NB4 (cell line): ENCODE results near the gene TPSB2.

Source experiments
- CTCF ChIP-seq: IDR thresholded peaks from one replicate; pipeline ENCODE4 v1.5.1; 2012; ENCODE audit warnings: low read depth, low read length
- MAX ChIP-seq: IDR thresholded peaks from 2 replicates; pipeline ENCODE4 v1.6.1; 2011; ENCODE audit warnings: low read depth, low read length
- POLR2A ChIP-seq: IDR thresholded peaks from 2 replicates; pipeline ENCODE4 v1.6.1; 2011; ENCODE audit warnings: mild to moderate bottlenecking; ENCODE audit not compliant: insufficient read length; ENCODE audit errors: extremely low read depth

DNA sequence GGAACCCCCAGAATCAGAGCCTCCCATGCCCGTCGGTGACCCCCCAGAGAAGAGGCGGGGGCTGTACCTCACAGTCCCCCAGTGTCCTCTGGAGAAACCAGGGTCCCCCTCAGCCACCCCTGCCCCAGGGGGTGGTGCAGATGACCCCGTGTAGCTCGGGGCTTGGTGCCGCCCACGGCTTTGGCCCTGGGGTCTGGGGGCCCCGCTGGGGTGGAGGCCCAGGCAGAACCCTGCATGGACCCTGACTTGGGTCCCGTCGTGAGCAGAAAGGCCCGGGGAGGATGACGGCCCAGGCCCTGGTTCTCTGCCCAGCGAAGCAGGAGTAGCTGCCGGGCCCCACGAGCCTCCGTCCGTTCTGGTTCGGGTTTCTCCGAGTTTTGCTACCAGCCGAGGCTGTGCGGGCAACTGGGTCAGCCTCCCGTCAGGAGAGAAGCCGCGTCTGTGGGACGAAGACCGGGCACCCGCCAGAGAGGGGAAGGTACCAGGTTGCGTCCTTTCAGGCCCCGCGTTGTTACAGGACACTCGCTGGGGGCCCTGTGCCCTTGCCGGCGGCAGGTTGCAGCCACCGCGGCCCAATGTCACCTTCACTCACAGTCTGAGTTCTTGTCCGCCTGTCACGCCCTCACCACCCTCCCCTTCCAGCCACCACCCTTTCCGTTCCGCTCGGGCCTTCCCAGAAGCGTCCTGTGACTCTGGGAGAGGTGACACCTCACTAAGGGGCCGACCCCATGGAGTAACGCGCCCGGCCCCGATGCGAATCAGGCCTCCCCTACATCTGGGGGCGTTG is 8.9 kb downstream of the TPSB2 start:
- TF ChIP-seq POLR2A, result no peak
- no peak for TF ChIP-seq CTCF
- no peak for TF ChIP-seq MAX
